ENCODE results near the gene WWOX. TPM values are rescaled to one million over a fixed set of nuclear protein-coding genes. Genes with fewer than 3 reads are reported as not detected.

WWOX gene
- total and polyA plus RNA-seq, 2 of the 4 experiments (the other 2 are of a cell fraction) = 2.7 to 5.4 TPM

DNA sequence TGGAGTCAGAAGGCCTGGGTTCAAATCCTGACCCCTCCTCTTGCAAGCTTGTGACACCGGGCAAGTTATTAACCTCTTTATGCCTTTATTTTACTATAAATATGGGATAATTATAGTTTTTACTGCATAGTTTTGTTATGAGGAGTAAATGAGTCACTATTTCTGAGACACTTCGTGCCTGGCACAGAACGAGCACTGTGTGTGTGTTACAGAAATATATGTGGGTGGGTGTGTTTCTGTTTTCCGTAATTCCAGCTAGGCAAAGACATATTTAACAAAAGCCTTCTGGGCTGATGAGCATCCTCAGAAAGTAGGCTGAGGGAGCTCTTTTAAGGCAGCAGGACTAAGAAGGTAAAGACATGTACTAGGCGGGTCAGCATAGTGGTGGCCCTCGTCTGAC, 1083.2 kb downstream of the WWOX start:
- Histone ChIP-seq H3K36me3 (ENCODE audit: control insufficient read depth, insufficient read depth, low read length) (no peaks in the 10 kb centered on the region), H2BK120ac (ENCODE audit: low read depth, low read length) (no peak overlapping the region), H3K27me3 (ENCODE audit: control insufficient read depth, insufficient read depth, low read length) (no peaks in the 10 kb centered on the region), H4K91ac (ENCODE audit: insufficient read depth, low read depth, low read length) (no peak overlapping the region), H3K9me3 (ENCODE audit: control insufficient read depth, insufficient read depth, low read length) (peaks cover 27% of the 10 kb centered on the region), H3K4ac (ENCODE audit: low read depth, low read length) (no peak overlapping the region), H3K18ac (ENCODE audit: low read depth, low read length) (no peak overlapping the region), H3K4me2 (ENCODE audit: low read depth, low read length) (no peak overlapping the region), H4K5ac (ENCODE audit: low read depth, low read length) (no peak overlapping the region), H2AK5ac (ENCODE audit: low read depth, low read length) (no peak overlapping the region), H2BK5ac (ENCODE audit: low read depth, low read length, poor library complexity, severe bottlenecking) (no peak overlapping the region), H3K23ac (ENCODE audit: low read depth, low read length) (no peak overlapping the region), H3K9me1 (ENCODE audit: insufficient read depth, low read length) (no peaks in the 10 kb centered on the region), H4K20me1 (ENCODE audit: insufficient read depth, low read length) (no peaks in the 10 kb centered on the region), H2AFZ (replicated peaks; ENCODE audit: low read length, poor library complexity) (no peak overlapping the region), H3K27ac (ENCODE audit: insufficient read depth, low read length) (no peak overlapping the region), H4K8ac (ENCODE audit: low read depth in 2 of 2, low read length in 2 of 2) (no peak overlapping the region), H2BK15ac (ENCODE audit: low read depth, low read length) (no peak overlapping the region), H3K56ac (ENCODE audit: extremely low read depth, insufficient read depth, low read length) (no peak overlapping the region), H3K9ac (ENCODE audit: low read depth, low read length) (no peak overlapping the region), H2AK9ac (replicated peaks; ENCODE audit: low read depth, low read length, poor library complexity) (no peak overlapping the region), H3K14ac (replicated peaks; ENCODE audit: low read depth, low read length) (no peak overlapping the region), H2BK20ac (ENCODE audit: low read depth, low read length) (no peak overlapping the region), H3K4me3 (ENCODE audit: insufficient read depth, low read depth, low read length) (no peak overlapping the region), H3K4me1 (ENCODE audit: control insufficient read depth, insufficient read depth, low read length) (no peaks in the 10 kb centered on the region), H3K79me1 (ENCODE audit: low read depth in 1 of 2, low read length in 2 of 2) (no peaks in the 10 kb centered on the region)
- in situ Hi-C loops (cut with MboI; ENCODE audit: low sequenced_read_pairs) (no loop called here), dilution Hi-C loops (cut with HindIII; ENCODE audit: low sequenced_read_pairs, unreplicated experiment) (no loop called here), intact Hi-C loops (cut with micrococcal nuclease) (no loop called here)
- no TSS peak for BruUV-seq (replicated peaks)
- POLR2A ChIA-PET (ENCODE audit: unreplicated experiment) = no interaction called here
- WGBS, 2 experiments (ENCODE audit: extremely low coverage in 2 of 2, insufficient read length in 1 of 2) = no CpG with 5 or more reads among the region's 6 CpGs
- no peak for TF ChIP-seq MAFK (IDR thresholded peaks at IDR 0.05; ENCODE audit: low read depth, low read length)
- no peak for TF ChIP-seq CEBPB (IDR thresholded peaks at IDR 0.05; ENCODE audit: low read depth, low read length)
- TF ChIP-seq POLR2A (IDR thresholded peaks at IDR 0.05; ENCODE audit: low read depth, low read length) = no peak
- no peak for TF ChIP-seq MAZ (IDR thresholded peaks at IDR 0.05; ENCODE audit: borderline replicate concordance, low read depth, low read length)
- no peak for TF ChIP-seq SMC3 (IDR thresholded peaks at IDR 0.05; ENCODE audit: low read depth, low read length)
- ATAC-seq (ENCODE audit: low read depth) (no peak), DNase-seq (no peak)
- CTCF ChIA-PET = no interaction called here
